GM18861 (cell line): ENCODE measurements around the gene NKTR.
"Not testable (repeated sequence)": the region's sequence is repeated elsewhere in the genome, so short reads cannot be mapped to it uniquely, and the experiment has no call there.

Source experiments
- ATAC-seq: cut with Tn5 transposase; IDR thresholded peaks from one replicate; pipeline ENCODE4 v1.9.1; 2021; ENCODE audit not compliant: unreplicated experiment

The NKTR gene

GRCh38 chr3:42600111-42600957 is at the start of gene NKTR:
Gene NKTR, plus strand, starts transcription at chr3:42600686. Its CDS starts 321 bp downstream, at chr3:42601007.
- ATAC-seq, result peak; percentile 82

GRCh38 chr3:42552830-42553229 is 47.7 kb upstream of the NKTR start:
- ATAC-seq, result no peak

- ATAC-seq, result no peak
Measured at GRCh38 chr3:42556089-42556632, 44.3 kb upstream of the NKTR start.

- ATAC-seq, result not testable (repeated sequence)
Measured at GRCh38 chr3:42556817-42557216, 43.7 kb upstream of the NKTR start.

- ATAC-seq, result no peak
Measured at GRCh38 chr3:42557854-42558253, 42.6 kb upstream of the NKTR start.

- ATAC-seq, result no peak
Measured at GRCh38 chr3:42562047-42562907, 38.2 kb upstream of the NKTR start.

DNA sequence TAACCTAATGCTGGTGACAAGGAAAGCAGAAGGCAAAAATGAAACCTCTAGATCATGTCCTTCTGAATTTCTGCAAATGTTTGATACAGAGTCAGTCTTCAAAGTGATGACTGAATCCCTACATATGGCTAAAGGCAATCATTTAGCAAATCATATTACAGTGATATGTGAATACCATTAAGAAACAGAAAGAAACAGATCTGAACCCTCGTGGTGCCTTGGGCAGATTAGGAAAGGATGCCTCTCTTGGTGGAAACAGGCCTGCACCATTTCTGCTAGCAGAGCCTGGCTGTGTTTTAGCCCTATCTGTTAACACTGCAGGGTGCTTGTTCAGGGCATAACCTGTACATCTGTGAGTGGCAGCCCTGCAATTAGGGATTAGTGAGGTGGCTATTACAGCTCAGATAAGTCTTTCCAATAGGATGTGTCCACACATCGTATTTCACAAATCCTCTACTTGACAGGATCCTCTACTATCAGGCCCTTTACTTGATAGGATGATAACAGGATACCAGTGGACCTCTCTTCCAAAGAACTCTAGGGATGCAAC is 30.8 kb upstream of the NKTR start:
- ATAC-seq, result no peak

GRCh38 chr3:42572278-42572677 is 28.2 kb upstream of the NKTR start:
- no peak for ATAC-seq

- no peak for ATAC-seq
Measured at GRCh38 chr3:42575137-42575741, 25.2 kb upstream of the NKTR start.

- ATAC-seq, result no peak
Measured at GRCh38 chr3:42578054-42578453, 22.4 kb upstream of the NKTR start.

- not testable (repeated sequence) for ATAC-seq
Measured at GRCh38 chr3:42579346-42579745, 21.1 kb upstream of the NKTR start.

DNA sequence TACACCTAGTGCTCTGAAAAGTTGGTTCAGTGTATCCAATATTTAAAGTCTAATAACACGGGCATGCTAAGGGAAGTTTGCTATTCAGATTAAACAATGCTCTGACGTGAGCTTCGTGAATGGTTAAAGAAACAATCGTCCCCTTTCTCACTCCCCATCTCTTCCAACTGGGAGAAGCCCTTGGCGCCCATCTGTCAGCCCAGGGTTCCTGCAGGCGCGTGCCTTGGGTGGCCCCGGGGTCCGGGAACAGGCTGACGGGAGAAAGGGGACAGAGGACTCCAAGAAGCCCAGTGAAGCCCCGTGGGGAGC is 19.1 kb upstream of the NKTR start:
- no peak for ATAC-seq

- peak; percentile 67 for ATAC-seq
Measured at GRCh38 chr3:42581709-42582473, 18.6 kb upstream of the NKTR start, which contains the start of gene SEC22C. Gene SEC22C, minus strand, starts transcription at chr3:42581967. Its CDS starts 12,921 bp downstream, at chr3:42569046.

DNA sequence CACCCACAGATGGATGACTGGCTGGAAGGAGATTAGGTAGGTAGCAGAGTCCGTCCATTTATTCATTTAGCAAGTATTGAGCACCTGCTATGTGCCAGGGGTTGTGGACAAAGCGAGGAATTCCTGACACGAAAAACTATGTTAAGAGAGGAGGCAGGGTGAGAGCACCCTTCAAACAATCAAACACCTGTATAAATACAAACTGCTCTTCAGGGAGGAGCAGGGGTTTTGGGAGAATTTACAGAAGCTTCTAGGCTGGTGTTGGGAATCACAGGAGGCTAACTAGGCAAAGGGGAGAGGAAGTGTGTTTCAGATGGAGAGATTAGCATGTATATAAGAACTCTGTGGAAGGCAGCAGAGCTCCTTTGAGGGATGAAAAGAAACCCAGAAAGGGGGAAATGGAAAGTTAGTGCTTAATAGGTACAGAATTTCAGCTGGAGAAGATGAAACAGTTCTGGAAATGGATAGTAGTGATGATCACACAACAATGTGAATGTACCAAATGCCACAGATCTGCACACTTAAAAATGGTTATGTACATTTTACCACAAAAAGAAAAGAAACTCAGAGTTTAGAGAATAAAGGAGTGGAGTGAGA is 17.9 kb upstream of the NKTR start:
- no peak for ATAC-seq

- ATAC-seq, result no peak
Measured at GRCh38 chr3:42588625-42589024, 11.9 kb upstream of the NKTR start.

GRCh38 chr3:42589382-42590109 is 10.9 kb upstream of the NKTR start:
- ATAC-seq, result no peak

GRCh38 chr3:42590989-42591756 is 9.3 kb upstream of the NKTR start:
- ATAC-seq, result no peak

DNA sequence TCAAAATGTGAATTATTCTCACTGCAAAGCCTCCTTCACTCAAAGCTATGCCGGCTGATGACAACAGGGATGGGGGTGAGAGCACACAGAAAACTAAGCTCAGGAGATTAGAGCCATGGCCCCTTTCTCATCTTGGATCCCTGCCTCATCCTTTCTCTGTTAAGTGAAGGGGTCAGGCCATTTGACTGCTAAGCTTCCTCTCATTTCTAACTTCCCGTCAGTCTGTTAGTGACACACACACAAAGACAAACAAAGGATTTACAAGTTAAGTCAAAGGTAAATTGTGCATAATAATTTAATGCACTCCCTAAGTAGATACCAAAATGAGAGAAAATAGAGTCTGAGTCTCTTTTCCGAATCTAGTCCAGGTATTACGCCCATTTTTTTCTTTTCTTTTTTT is 8.7 kb upstream of the NKTR start:
- no peak for ATAC-seq
